ENCODE measurements around the gene SERPINI2.

Gene SERPINI2

GRCh38 chr3:167473863-167474262 is at the start of gene SERPINI2:
Gene SERPINI2, minus strand, starts transcription at chr3:167474042. Its CDS starts 2,208 bp downstream, at chr3:167471834.
- no peak for DNase-seq (ENCODE audit: low spot score)

- no peak for DNase-seq (ENCODE audit: low spot score)
Observed at GRCh38 chr3:167521006-167521355, 47.1 kb upstream of the SERPINI2 start.

GRCh38 chr3:167520266-167521005 is 46.6 kb upstream of the SERPINI2 start:
- no peak for DNase-seq (ENCODE audit: low spot score)

GRCh38 chr3:167507954-167508353 is 34.1 kb upstream of the SERPINI2 start:
- no peak for DNase-seq (ENCODE audit: low spot score)

- DNase-seq (ENCODE audit: low spot score) = no peak
Observed at GRCh38 chr3:167502401-167502800, 28.6 kb upstream of the SERPINI2 start.

- DNase-seq (ENCODE audit: low spot score) = no peak
Observed at GRCh38 chr3:167501941-167502340, 28.1 kb upstream of the SERPINI2 start.

GRCh38 chr3:167497903-167498302 is 24.1 kb upstream of the SERPINI2 start:
- no peak for DNase-seq (ENCODE audit: low spot score)

- DNase-seq (ENCODE audit: low spot score) = no peak
Observed at GRCh38 chr3:167493244-167493643, 19.4 kb upstream of the SERPINI2 start.

GRCh38 chr3:167491621-167492020 is 17.8 kb upstream of the SERPINI2 start:
- no peak for DNase-seq (ENCODE audit: low spot score)

- DNase-seq (ENCODE audit: low spot score) = no peak
Observed at GRCh38 chr3:167489571-167489970, 15.7 kb upstream of the SERPINI2 start.

GRCh38 chr3:167487556-167487955 is 13.7 kb upstream of the SERPINI2 start:
- DNase-seq (ENCODE audit: low spot score) = no peak

GRCh38 chr3:167484551-167484950 is 10.7 kb upstream of the SERPINI2 start:
- no peak for DNase-seq (ENCODE audit: low spot score)

- no peak for DNase-seq (ENCODE audit: low spot score)
Observed at GRCh38 chr3:167483708-167484475, 10.1 kb upstream of the SERPINI2 start.

GRCh38 chr3:167481164-167481563 is 7.3 kb upstream of the SERPINI2 start:
- DNase-seq (ENCODE audit: low spot score) = no peak

- DNase-seq (ENCODE audit: low spot score) = no peak
Observed at GRCh38 chr3:167480748-167481147, 6.9 kb upstream of the SERPINI2 start.

GRCh38 chr3:167469381-167469780 is 4.5 kb downstream of the SERPINI2 start:
- no peak for DNase-seq (ENCODE audit: low spot score)

GRCh38 chr3:167467848-167468611 is 5.8 kb downstream of the SERPINI2 start:
- DNase-seq (ENCODE audit: low spot score) = no peak

- DNase-seq (ENCODE audit: low spot score) = no peak
Observed at GRCh38 chr3:167466966-167467365, 6.9 kb downstream of the SERPINI2 start.

- DNase-seq (ENCODE audit: low spot score) = no peak
Observed at GRCh38 chr3:167456157-167456799, 17.6 kb downstream of the SERPINI2 start.

- DNase-seq (ENCODE audit: low spot score) = no peak
Observed at GRCh38 chr3:167453815-167454214, 20.0 kb downstream of the SERPINI2 start.

- no peak for DNase-seq (ENCODE audit: low spot score)
Observed at GRCh38 chr3:167451282-167451681, 22.6 kb downstream of the SERPINI2 start.

- no peak for DNase-seq (ENCODE audit: low spot score)
Observed at GRCh38 chr3:167450675-167451074, 23.2 kb downstream of the SERPINI2 start.

All from CD4-positive, alpha-beta T cell treated with Interleukin-6 at 100 ng/mL for 8 hours (primary cell).